CD14-positive monocyte (primary cell): ENCODE measurements around the gene PIM3. TPM values are rescaled to one million over a fixed set of nuclear protein-coding genes. Genes with fewer than 3 reads are reported as not detected.

Source experiments
- DNase-seq, 3 donors: peaks; one replicate each; pipeline ENCODE4 v3.0.0-alpha.2; 2011 to 2022
- H2AFZ ChIP-seq: 2 replicates; pipeline ENCODE4 v1.6.0; 2012; ENCODE audit warnings: mild to moderate bottlenecking, low read depth, low read length, inconsistent platforms; ENCODE audit not compliant: insufficient read depth, poor library complexity, severe bottlenecking
- H3K27ac ChIP-seq, 2 donors: 1 replicate in 1 of 2; 2 replicates in 1 of 2; pipeline ENCODE4 v1.5.1; 2012 to 2013; ENCODE audit warnings: low read length in 2 of 2, control low read depth in 1 of 2, inconsistent platforms in 1 of 2, low read depth in 1 of 2, mild to moderate bottlenecking in 1 of 2
- H3K27me3 ChIP-seq, 2 donors: one replicate each; pipeline versions ENCODE4 v1.6.0 to v1.6.1; 2011 to 2013; ENCODE audit warnings: low read length in 2 of 2; ENCODE audit not compliant: control insufficient read depth in 2 of 2, insufficient read depth in 2 of 2
- H3K36me3 ChIP-seq, 2 donors: replicated peaks in 1 of 2; 1 replicate in 1 of 2; 2 replicates in 1 of 2; pipeline versions ENCODE4 v1.5.1 to v1.6.1; 2012 to 2013; ENCODE audit warnings: low read length in 2 of 2, control low read depth in 1 of 2, inconsistent platforms in 1 of 2, mild to moderate bottlenecking in 1 of 2; ENCODE audit not compliant: insufficient read depth in 2 of 2, control insufficient read depth in 1 of 2
- H3K4me1 ChIP-seq, 2 donors: 1 replicate in 1 of 2; 2 replicates in 1 of 2; pipeline versions ENCODE4 v1.5.1 to v1.6.1; 2012 to 2013; ENCODE audit warnings: low read length in 2 of 2, control low read depth in 1 of 2, inconsistent platforms in 1 of 2, mild to moderate bottlenecking in 1 of 2, moderate library complexity in 1 of 2; ENCODE audit not compliant: insufficient read depth in 2 of 2, control insufficient read depth in 1 of 2
- H3K4me2 ChIP-seq: replicated peaks from 2 replicates; pipeline ENCODE3; 2012; ENCODE audit warnings: low read length, moderate library complexity, mild to moderate bottlenecking; ENCODE audit not compliant: poor library complexity, severe bottlenecking; ENCODE audit errors: extremely low read depth
- H3K4me3 ChIP-seq, 3 experiments: fragments of 200-600 bp in 1 of 3; sonication (generic) in 1 of 3; replicated peaks in 1 of 3; 1 replicate in 2 of 3; 2 replicates in 1 of 3; pipeline ENCODE4 v1.5.1; 2011 to 2013; ENCODE audit warnings: low read length in 3 of 3, mild to moderate bottlenecking in 3 of 3, control low read depth in 2 of 3, low read depth in 2 of 3, inconsistent platforms in 1 of 3, moderate library complexity in 1 of 3
- H3K79me2 ChIP-seq: 2 replicates; pipeline ENCODE4 v1.6.0; 2012; ENCODE audit warnings: mild to moderate bottlenecking, control low read depth, inconsistent platforms, low read length, moderate library complexity; ENCODE audit not compliant: insufficient read depth
- H3K9ac ChIP-seq: 2 replicates; pipeline ENCODE4 v1.6.0; 2017; ENCODE audit warnings: low read length, mild to moderate bottlenecking; ENCODE audit not compliant: insufficient read depth, poor library complexity, severe bottlenecking
- H3K9me3 ChIP-seq, 2 donors: replicated peaks in 1 of 2; 1 replicate in 1 of 2; 2 replicates in 1 of 2; pipeline versions ENCODE4 v1.5.1 to v1.6.1; 2012 to 2013; ENCODE audit warnings: low read length in 2 of 2, control low read depth in 1 of 2; ENCODE audit not compliant: control insufficient read depth in 1 of 2, insufficient read depth in 1 of 2
- H4K20me1 ChIP-seq: 2 replicates; pipeline ENCODE4 v1.6.0; 2012; ENCODE audit warnings: mild to moderate bottlenecking, low read length, control low read depth, moderate library complexity; ENCODE audit not compliant: insufficient read depth
- H3K27ac Mint-ChIP-seq, 7 donors: one replicate each; pipeline ENCODE4 v1.8.0; 2020; ENCODE audit warnings: mild to moderate bottlenecking in 7 of 7, mixed read lengths in 7 of 7, moderate library complexity in 6 of 7, inconsistent platforms in 2 of 7
- H3K27me3 Mint-ChIP-seq, 3 donors: one replicate each; pipeline ENCODE4 v1.8.0; 2021 to 2022; ENCODE audit warnings: low read depth in 3 of 3, mild to moderate bottlenecking in 3 of 3, mixed read lengths in 3 of 3, moderate library complexity in 3 of 3, inconsistent platforms in 1 of 3
- H3K36me3 Mint-ChIP-seq, 2 donors: one replicate each; pipeline ENCODE4 v1.8.0; 2020; ENCODE audit warnings: mixed read lengths in 2 of 2, inconsistent platforms in 1 of 2, mild to moderate bottlenecking in 1 of 2
- H3K4me1 Mint-ChIP-seq: one replicate; pipeline ENCODE4 v1.8.0; 2020; ENCODE audit warnings: mild to moderate bottlenecking, mixed read lengths
- H3K4me3 Mint-ChIP-seq, 2 donors: one replicate each; pipeline ENCODE4 v1.8.0; 2020; ENCODE audit warnings: mild to moderate bottlenecking in 2 of 2, mixed read lengths in 2 of 2, moderate library complexity in 1 of 2
- H3K9me3 Mint-ChIP-seq, 7 donors: one replicate each; pipeline ENCODE4 v1.8.0; 2020 to 2022; ENCODE audit warnings: mixed read lengths in 7 of 7, mild to moderate bottlenecking in 6 of 7, moderate library complexity in 6 of 7, inconsistent platforms in 2 of 7
- WGBS: methylation state at CpG from one replicate; pipeline ENCODE4 v1.1.5; 2013; ENCODE audit warnings: missing lambda C conversion rate; ENCODE audit not compliant: insufficient coverage; 5-methylcytosine and 5-hydroxymethylcytosine counted together
- intact Hi-C, 2 donors: fragments of 100-400 bp; cut with micrococcal nuclease; formaldehyde crosslinking; loops; one replicate each; pipeline versions ENCODE4 v1.15.0 to v1.15.1; 2023
- polyA plus RNA-seq, 3 donors: library from polyadenylated mRNA; depleted of rRNA in 1 of 3; unstranded in 2 of 3; stranded (reverse) in 1 of 3; fragments of 300-500 nt in 2 of 3; fragments of >200 nt in 1 of 3; fragmentation: Illumina TruSeq in 2 of 3; gene quantifications; 1 replicate in 2 of 3; 2 replicates in 1 of 3; pipeline ENCODE4 v1.2.3, GENCODE V29; 2012 to 2021
- TF ChIP-seq, protein P1 (sequence below): fragments of 200-600 bp; IDR thresholded peaks from one replicate; pipeline ENCODE4 v1.8.0; 2022; ENCODE audit warnings: antibody characterized with exemption, mild to moderate bottlenecking

PIM3 gene
- polyA plus RNA-seq, 3 donors = 38.8 to 135 (median 40.4) TPM

DNA sequence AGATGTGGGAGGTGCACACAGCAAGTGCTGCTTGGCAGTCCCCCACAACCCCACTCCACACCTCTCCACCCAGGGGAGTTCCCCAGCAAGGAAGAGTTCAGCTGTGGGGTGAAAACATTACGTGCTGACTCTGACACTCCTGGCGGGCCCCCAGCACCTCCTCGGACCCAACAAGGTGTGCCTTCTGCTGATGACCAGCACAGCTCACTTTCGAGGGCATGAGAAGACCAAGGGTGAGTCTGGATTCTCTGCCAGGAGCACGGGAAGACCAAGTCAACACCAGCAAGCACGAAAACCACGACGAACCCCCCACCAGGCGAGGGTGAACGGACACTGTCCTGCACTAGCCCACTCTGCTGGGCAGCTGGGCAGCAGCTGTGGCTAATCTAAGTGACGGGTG lies 43.7 kb upstream of the PIM3 start:
- no peaks in the 10 kb centered on the region for H3K9me3 Mint-ChIP-seq
- H3K4me3 Mint-ChIP-seq = peak overlapping the region in 1 of 2 donors; percentile 79
- H3K27me3 Mint-ChIP-seq = peaks cover 0 to 4% (median 0%) of the 10 kb centered on the region in 3 donors
- H3K4me1 Mint-ChIP-seq = peaks cover 23% of the 10 kb centered on the region
- WGBS = 91% methylated on average over 9 of the region's 11 CpGs
- peak overlapping the region in 2 of 7 donors; percentile 26 to 38 for H3K27ac Mint-ChIP-seq
- H3K9me3 ChIP-seq = no peaks in the 10 kb centered on the region
- H3K27me3 ChIP-seq = no peaks in the 10 kb centered on the region
- intact Hi-C loops = no loop called here
- H4K20me1 ChIP-seq = no peaks in the 10 kb centered on the region
- H3K79me2 ChIP-seq = peaks cover 21% of the 10 kb centered on the region
- H2AFZ ChIP-seq = no peak overlapping the region
- peaks cover 30 to 41% of the 10 kb centered on the region in 2 donors for H3K36me3 Mint-ChIP-seq
- H3K4me1 ChIP-seq = peaks cover 20 to 23% of the 10 kb centered on the region in 2 donors
- no peak overlapping the region for H3K4me2 ChIP-seq
- no peak for DNase-seq
- H3K9ac ChIP-seq = no peak overlapping the region
- H3K4me3 ChIP-seq = no peak overlapping the region
- no peak overlapping the region for H3K27ac ChIP-seq
- H3K36me3 ChIP-seq = peaks cover 15 to 40% of the 10 kb centered on the region in 2 donors
- TF ChIP-seq, protein P1, sequence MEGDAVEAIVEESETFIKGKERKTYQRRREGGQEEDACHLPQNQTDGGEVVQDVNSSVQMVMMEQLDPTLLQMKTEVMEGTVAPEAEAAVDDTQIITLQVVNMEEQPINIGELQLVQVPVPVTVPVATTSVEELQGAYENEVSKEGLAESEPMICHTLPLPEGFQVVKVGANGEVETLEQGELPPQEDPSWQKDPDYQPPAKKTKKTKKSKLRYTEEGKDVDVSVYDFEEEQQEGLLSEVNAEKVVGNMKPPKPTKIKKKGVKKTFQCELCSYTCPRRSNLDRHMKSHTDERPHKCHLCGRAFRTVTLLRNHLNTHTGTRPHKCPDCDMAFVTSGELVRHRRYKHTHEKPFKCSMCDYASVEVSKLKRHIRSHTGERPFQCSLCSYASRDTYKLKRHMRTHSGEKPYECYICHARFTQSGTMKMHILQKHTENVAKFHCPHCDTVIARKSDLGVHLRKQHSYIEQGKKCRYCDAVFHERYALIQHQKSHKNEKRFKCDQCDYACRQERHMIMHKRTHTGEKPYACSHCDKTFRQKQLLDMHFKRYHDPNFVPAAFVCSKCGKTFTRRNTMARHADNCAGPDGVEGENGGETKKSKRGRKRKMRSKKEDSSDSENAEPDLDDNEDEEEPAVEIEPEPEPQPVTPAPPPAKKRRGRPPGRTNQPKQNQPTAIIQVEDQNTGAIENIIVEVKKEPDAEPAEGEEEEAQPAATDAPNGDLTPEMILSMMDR = no peak

DNA sequence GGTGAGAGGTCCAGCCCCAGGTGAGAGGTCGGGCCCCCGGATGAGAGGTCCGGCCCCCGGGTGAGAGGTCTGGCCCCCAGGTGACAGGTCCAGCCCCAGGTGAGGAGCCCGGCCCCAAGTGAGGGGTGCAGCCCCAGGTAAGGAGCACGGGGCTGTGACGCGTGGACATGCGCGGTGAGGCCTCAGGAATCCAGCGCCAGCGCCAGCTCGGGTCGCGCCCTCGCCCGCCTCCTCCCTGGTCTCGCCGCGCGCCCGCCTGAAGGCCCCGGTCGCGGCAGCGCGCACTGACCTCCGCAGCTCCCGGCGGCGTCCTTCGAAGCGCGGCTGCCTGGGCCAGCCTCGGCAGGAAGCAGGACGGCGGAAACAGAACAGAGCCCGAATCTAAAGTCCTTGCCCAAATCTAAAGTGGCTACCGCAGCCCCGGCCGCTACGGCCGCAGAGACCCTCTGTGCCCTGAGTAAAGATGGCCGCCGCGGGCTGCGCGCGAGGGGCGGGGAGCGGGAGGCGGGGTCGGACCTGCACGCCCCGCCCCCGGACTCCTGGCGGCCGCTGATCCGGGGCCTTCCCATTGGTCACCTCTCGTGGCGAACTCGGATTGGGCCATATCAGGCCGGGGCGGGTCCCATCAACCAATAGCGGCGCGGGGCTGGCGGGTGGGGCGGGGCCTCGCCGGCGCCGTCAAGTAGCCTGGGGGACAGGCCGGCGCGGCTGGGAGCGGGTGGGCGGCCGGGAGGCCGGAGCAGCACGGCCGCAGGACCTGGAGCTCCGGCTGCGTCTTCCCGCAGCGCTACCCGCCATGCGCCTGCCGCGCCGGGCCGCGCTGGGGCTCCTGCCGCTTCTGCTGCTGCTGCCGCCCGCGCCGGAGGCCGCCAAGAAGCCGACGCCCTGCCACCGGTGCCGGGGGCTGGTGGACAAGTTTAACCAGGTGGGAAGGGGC lies 42.3 kb upstream of the PIM3 start, which contains the start of the genes ALG12 and CRELD2:
Gene ALG12 (minus strand): TSS at position 465 of the 937 bp plus-strand sequence. CDS start 4,673 bp downstream, outside the sequence.
Gene CRELD2 (plus strand): TSS at position 661 of the 937 bp plus-strand sequence. CDS start 136 bp downstream, at position 797.
- peaks cover 7 to 26% of the 10 kb centered on the region in 2 donors for H3K36me3 ChIP-seq
- peak within 1 kb of the TSS; percentile 91 for H3K9ac ChIP-seq
- H3K9me3 ChIP-seq = no peaks in the 10 kb centered on the region
- H4K20me1 ChIP-seq = no peaks in the 10 kb centered on the region
- H3K4me1 ChIP-seq = peaks cover 20 to 23% of the 10 kb centered on the region in 2 donors
- Mint-ChIP-seq H3K4me1 (peaks cover 23% of the 10 kb centered on the region), H3K9me3 (no peaks in the 10 kb centered on the region), H3K27ac (peak within 1 kb of the TSS; percentile 79 to 95 (median 88)), H3K27me3 (peaks cover 0 to 2% (median 0%) of the 10 kb centered on the region in 3 donors), H3K36me3 (peaks cover 26 to 34% of the 10 kb centered on the region in 2 donors), H3K4me3 (peak within 1 kb of the TSS; percentile 79 to 88)
- TF ChIP-seq, protein P1 = no peak
- H2AFZ ChIP-seq = peak within 1 kb of the TSS; percentile 80
- peak; percentile 95 to 96 (median 95) for DNase-seq
- peak within 1 kb of the TSS; percentile 93 for H3K4me2 ChIP-seq
- peaks cover 21% of the 10 kb centered on the region for H3K79me2 ChIP-seq
- under 1% methylated on average over 101 of the region's 103 CpGs for whole genome bisulfite sequencing
- peak within 1 kb of the TSS; percentile 83 to 87 (median 85) for H3K4me3 ChIP-seq
- intact Hi-C loops = loop anchor here in 1 of 2 donors (2.0 kb wide), 1 partner anchor 69 kb away; no protein-coding TSS in a partner anchor
- peak within 1 kb of the TSS; percentile 75 to 88 for H3K27ac ChIP-seq
- no peaks in the 10 kb centered on the region for H3K27me3 ChIP-seq
